Left renal pelvis (tissue), 4 donors: ENCODE measurements around the gene MEGF6. TPM values are rescaled to one million over a fixed set of nuclear protein-coding genes. Genes with fewer than 3 reads are reported as not detected.

Experiments used
- DNase-seq, 4 donors: peaks; one replicate each; pipeline ENCODE4 v3.0.0-alpha.2; 2013; ENCODE audit warnings: low read depth in 4 of 4, low spot score in 3 of 4
- polyA plus RNA-seq, 4 donors: library from polyadenylated mRNA; unstranded; fragments of 120-200 nt; gene quantifications; one replicate each; pipeline ENCODE4 v1.2.1, GENCODE V29; 2013; ENCODE audit not compliant: insufficient read length in 4 of 4

Gene MEGF6
- polyA plus RNA-seq, 4 donors: 8.1 to 26.3 (median 14.0) TPM

GRCh38 chr1:3609769-3610526, 1.4 kb downstream of the MEGF6 start:
- DNase-seq: no peak

DNA sequence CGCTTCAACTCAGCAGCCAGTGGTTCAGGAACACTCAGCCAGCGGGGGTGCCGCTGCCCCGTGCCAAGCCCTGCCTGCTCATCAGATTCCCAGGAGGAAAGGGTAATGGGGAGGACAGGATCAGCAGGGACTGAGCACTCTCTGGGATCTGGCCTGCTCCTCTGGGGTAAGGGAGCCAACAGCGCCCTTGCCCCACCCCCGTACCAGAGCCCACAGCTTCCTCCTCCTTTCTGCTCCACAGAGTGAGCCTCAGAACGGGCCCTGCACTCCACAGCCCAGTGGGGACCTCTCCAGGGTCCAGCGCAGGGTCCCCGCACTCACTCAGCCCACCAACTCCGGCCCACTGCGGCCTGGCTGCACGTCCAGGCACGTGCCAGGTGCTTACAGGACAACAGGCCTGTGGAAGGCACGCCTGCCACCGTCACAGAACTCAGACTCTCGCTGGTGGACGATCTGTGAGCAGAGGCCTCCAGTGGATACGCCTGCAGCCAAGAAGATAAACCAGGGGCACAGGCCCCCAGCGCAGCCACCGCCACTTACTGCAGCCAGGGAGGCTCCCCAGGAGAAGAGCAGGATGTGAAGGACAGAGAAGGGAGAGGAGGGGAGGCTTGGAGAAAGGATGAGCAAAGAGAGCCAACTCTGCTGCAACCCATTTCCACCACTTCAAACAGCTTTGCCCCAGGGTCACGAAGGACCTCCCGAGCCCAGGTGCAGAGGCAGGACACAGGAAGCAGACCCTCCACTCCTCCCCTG, 2.1 kb downstream of the MEGF6 start:
- DNase-seq: no peak

DNA sequence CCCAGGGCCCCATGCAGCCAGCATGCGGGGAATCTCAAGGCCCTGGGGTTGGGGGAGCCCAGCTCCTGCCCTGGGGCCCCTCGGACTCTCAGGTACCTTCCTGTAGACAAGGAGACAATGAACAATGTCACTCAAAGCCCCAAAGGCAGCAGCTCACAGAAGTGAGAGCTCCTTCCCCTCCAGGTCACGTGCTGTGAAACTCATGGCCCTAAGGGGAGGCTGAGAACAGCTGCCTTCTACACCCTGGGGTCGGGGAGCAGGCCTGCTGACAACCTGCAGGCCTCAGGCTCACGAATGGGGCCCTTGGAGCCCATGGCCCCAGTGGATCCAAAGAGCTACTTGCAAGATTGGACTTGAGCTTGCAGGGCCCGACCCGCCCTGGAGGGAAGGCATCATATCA, 3.2 kb downstream of the MEGF6 start:
- DNase-seq: no peak

- no peak for DNase-seq
These were observed 3.6 kb downstream of the MEGF6 start for GRCh38 chr1:3607703-3608065.

- no peak for DNase-seq
These were observed 4.3 kb downstream of the MEGF6 start for GRCh38 chr1:3606779-3607702.

- no peak for DNase-seq
These were observed 6.1 kb downstream of the MEGF6 start for GRCh38 chr1:3604997-3605823.

DNA sequence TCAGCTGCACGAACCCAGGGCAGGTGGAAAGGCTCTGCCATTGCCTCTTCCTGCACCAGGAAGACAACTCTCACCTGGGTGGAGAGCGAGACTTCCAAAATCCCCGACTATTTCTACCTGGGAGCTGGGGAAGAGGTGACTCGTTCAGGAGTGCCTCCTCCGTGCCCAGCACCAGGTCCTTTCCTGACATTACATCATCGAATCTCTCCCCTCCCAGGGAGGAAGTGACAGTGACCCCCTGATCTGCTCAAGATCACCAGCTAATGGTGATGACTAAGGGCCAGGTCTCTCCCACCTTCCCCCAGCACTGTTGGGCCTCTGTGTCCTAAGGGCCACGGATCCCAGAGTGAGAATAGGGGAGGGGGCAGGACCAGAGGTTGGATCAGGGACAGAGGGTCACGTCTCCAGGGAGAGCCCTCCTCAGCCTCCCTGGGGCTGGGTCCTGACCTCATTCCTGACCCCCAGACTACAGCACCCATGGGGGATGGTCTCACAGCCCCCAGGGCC, 6.8 kb downstream of the MEGF6 start:
- no peak for DNase-seq

DNA sequence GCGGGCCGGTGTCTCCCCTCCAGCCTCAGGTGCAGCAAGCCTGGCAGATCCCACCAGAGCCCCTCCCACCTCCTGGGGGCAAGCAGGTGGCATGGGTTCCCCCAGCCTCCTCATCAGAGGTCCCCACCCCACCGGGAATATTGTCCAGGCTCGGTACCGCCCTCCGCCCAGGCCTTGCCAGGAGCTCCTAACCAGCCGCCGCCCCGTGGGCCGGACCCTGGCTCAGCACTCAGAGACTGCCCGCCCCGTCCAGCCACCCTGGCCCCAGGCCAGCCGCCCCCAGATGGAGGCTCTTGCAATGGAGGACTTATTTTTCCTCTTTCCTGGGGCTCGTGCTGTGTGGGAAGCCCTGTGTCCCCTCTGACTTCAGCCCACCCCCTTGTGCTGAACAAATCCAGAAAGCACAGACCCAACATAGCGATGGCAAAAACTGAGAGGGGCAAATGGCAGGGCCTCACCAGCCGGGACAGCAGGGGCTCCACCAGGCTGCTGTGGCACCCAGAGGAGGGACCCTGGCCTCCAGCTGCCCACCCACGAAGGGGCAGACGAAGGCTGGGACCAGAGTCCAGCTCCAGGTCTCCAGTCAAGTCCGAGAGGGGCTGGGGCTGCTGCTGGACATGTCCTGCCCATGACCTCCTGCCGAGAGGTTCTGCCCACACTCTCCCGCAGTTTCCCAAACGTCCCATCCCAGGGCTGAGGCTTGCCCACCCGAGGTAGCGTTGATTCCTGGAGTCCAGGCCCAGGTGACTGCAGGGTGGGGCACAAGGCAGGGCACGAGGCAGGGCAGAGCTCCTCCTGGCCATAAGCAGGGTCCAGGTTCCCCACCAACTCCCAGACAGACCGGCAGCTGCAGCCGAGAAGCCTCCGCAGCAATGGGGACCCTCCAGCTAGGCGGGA, 7.5 kb downstream of the MEGF6 start:
- no peak for DNase-seq

- DNase-seq: no peak
These were observed 8.2 kb downstream of the MEGF6 start for GRCh38 chr1:3603156-3603555.

GRCh38 chr1:3602375-3602774, 8.9 kb downstream of the MEGF6 start:
- DNase-seq: no peak

DNA sequence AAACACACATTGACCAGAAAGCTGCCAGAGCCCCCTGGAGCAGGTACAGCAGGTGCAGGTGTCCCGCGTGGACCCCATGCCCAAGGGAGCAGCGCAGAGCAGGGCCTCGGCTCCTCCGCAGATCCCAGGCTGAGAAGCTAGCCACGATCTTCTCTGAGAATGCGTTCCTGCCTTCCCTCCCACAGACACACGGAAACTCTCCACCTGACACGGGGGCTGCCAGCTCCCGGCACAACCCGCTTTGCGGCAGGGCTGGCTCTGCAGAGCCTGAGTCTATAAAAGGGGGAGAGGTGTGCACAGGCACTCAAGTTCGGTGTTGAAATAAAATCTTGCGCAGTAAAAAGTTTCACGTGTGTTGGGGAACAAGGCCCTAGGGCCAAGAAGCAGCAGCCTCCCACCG, 9.6 kb downstream of the MEGF6 start:
- no peak for DNase-seq

- no peak for DNase-seq
These were observed 11.0 kb downstream of the MEGF6 start for GRCh38 chr1:3600354-3600753.

GRCh38 chr1:3599816-3600215, 11.5 kb downstream of the MEGF6 start:
- DNase-seq: no peak

- DNase-seq: no peak
These were observed 12.0 kb downstream of the MEGF6 start for GRCh38 chr1:3599286-3599811.

GRCh38 chr1:3598522-3599285, 12.6 kb downstream of the MEGF6 start:
- no peak for DNase-seq

DNA sequence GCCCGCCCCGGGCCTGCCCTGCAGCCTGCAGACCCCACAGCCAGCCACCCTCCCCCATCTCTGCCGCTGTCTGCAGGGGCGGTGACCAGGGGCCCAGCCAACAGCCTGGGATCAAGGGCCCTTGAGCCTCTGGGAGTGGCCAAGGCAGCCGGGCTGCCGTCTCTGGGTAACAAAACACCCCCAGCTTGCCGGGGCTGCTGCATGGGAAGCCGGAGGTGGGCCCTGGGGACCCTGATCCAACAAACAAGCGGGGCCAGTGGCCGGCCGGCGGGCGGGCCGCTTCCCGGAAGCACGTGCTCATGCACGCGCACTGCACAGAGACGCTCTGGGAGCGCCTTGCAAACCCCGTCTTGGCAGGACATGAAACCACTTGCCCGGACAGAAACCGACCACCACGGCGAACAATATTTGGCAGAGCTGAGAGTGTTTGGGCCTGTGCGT, 13.2 kb downstream of the MEGF6 start:
- DNase-seq: no peak

DNA sequence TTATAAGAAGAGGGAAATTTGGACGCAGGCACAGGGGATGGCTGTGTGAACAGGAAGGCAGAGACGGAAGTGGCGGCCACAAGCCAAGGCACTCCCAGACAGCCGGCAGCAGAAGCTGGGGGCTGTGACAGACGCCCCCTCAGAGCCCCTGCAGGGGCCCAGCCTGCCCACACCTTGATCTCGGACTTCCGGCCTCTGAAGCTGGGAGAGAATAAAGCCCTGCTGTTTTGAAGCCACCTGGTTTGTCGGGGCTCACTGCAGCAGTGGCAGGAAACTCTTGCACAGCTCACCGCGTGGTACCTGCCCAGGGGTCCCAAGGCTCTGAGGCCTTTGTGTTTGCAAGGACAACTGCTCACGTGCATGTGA, 13.7 kb downstream of the MEGF6 start:
- no peak for DNase-seq
